OCI-LY1 (cell line): ENCODE results near the gene CMTM5.

Experiments
- CTCF ChIP-seq: fragments of 200-600 bp; sonication (generic), shearing (Covaris generic); IDR thresholded peaks from 2 replicates; pipeline ENCODE4 v1.5.1; 2017; ENCODE audit warnings: mild to moderate bottlenecking, antibody characterized with exemption, low read length, moderate library complexity, mixed read lengths
- EZH2 ChIP-seq: fragments of 200-600 bp; sonication (generic), shearing (Covaris generic); IDR thresholded peaks from 2 replicates; pipeline ENCODE4 v1.8.0; 2017; ENCODE audit warnings: borderline replicate concordance, mixed run types, mild to moderate bottlenecking, antibody characterized with exemption, low read length, moderate library complexity, mixed read lengths

DNA sequence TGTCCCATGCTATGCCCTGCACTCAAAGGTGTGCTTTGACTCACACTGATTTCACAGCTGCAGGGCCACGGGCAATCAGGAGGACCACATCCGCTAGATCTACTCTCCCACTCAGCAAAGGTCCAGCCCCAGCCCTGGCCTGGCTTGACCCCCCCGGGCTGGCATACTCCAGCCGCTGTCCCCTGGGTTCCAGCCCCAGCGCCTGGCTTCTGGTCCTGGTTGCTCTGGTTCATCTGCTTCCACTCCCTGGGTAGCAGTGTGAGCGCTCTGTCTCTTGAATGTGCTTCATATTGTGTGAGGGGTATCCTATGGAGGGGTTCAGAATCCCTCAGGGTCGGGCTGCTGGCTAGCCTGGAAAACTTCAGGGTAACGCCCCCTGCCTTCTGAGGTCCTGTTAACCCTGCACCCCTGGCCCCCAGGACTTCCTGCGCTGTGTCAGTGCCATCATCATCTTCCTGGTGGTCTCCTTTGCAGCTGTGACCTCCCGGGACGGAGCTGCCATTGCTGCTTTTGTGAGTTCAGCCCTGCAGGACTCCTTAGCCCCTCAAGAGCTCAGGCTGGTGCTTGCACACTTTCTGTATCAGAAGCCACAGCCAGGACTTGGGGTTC, 1.9 kb downstream of the CMTM5 start:
- no peak for TF ChIP-seq CTCF
- no peak for TF ChIP-seq EZH2
